K562 (cell line): ENCODE results near the gene HAUS7. TPM values are rescaled to one million over a fixed set of nuclear protein-coding genes. Genes with fewer than 3 reads are reported as not detected.

Source experiments
- BMI1 ChIP-seq: fragments of 150-350 bp; IDR thresholded peaks from 2 replicates; pipeline ENCODE4 v1.6.1; 2014; ENCODE audit warnings: low read length
- CCAR2 ChIP-seq: fragments of 200-400 bp; formaldehyde crosslinking; IDR thresholded peaks from 2 replicates; pipeline ENCODE4 v1.6.1; 2017; ENCODE audit warnings: mild to moderate bottlenecking, low read depth, low read length
- HBP1 ChIP-seq: fragments of 450-650 bp; formaldehyde crosslinking; IDR thresholded peaks from 2 replicates; pipeline ENCODE4 v1.4.0; 2022; ENCODE audit warnings: missing genetic modification characterization
- MGA ChIP-seq: fragments of 450-650 bp; IDR thresholded peaks from 2 replicates; pipeline ENCODE4 v1.6.1; 2016; ENCODE audit warnings: mild to moderate bottlenecking, moderate library complexity
- NR2C1 ChIP-seq, 2 experiments: fragments of 450-650 bp; IDR thresholded peaks; 2 replicates each; pipeline ENCODE4 v1.6.1; 2017; ENCODE audit warnings: mild to moderate bottlenecking in 2 of 2, antibody characterized with exemption in 1 of 2, inconsistent platforms in 1 of 2, missing compliant biosample characterization in 1 of 2, missing genetic modification characterization in 1 of 2
- NR4A1 ChIP-seq, 2 experiments: fragments of 250-450 bp in 1 of 2; fragments of 450-650 bp in 1 of 2; sonication (Bioruptor Pico) in 1 of 2; IDR thresholded peaks; 2 replicates each; pipeline versions ENCODE4 v1.4.0 to v1.6.1; 2016 to 2020; ENCODE audit warnings: mild to moderate bottlenecking in 2 of 2, missing compliant biosample characterization in 1 of 2, missing genetic modification characterization in 1 of 2, moderate library complexity in 1 of 2
- ZSCAN29 ChIP-seq: fragments of 450-650 bp; IDR thresholded peaks from 2 replicates; pipeline ENCODE4 v1.6.1; 2017
- polyA plus RNA-seq, 8 experiments: library from polyadenylated mRNA; depleted of rRNA in 4 of 8; stranded (reverse) in 5 of 8; unstranded in 3 of 8; fragments of >200 nt; fragmentation: Nextera tagmentation in 2 of 8; fragmentation: Illumina TruSeq in 1 of 8; extraction: Ambion mirVana in 2 of 8; extraction: Trizol in 1 of 8; gene quantifications; 2 replicates each; pipeline versions ENCODE4 v1.2.1 to v1.2.3, GENCODE V29; 2011 to 2014; ENCODE audit warnings: inconsistent platforms in 1 of 8, missing spikeins in 1 of 8
- total RNA-seq, 7 experiments: library from RNA; depleted of rRNA in 6 of 7; stranded (reverse); fragments of >200 nt in 6 of 7; fragmentation: Illumina TruSeq in 2 of 7; extraction: Trizol in 2 of 7; gene quantifications; 2 replicates each; pipeline versions ENCODE4 v1.2.1 to v1.2.3, GENCODE V29; 2011 to 2021; ENCODE audit warnings: low replicate concordance in 1 of 7
- TF ChIP-seq, protein P1 (sequence below): fragments of 250-450 bp; sonication (Bioruptor Pico); IDR thresholded peaks from 2 replicates; pipeline ENCODE4 v1.8.0; 2021; ENCODE audit warnings: borderline replicate concordance, mild to moderate bottlenecking, moderate library complexity; ENCODE audit not compliant: poor library complexity, severe bottlenecking
- TF ChIP-seq, protein P2 (sequence below): sonication (generic); IDR thresholded peaks from 2 replicates; pipeline ENCODE4 v1.6.1; 2016

Gene HAUS7
- total and polyA plus RNA-seq, 9 of the 15 experiments (the other 6 are each of a cell fraction or from before 2014, with no cell fraction given), result 10.0 to 94.9 (median 48.8) TPM

DNA sequence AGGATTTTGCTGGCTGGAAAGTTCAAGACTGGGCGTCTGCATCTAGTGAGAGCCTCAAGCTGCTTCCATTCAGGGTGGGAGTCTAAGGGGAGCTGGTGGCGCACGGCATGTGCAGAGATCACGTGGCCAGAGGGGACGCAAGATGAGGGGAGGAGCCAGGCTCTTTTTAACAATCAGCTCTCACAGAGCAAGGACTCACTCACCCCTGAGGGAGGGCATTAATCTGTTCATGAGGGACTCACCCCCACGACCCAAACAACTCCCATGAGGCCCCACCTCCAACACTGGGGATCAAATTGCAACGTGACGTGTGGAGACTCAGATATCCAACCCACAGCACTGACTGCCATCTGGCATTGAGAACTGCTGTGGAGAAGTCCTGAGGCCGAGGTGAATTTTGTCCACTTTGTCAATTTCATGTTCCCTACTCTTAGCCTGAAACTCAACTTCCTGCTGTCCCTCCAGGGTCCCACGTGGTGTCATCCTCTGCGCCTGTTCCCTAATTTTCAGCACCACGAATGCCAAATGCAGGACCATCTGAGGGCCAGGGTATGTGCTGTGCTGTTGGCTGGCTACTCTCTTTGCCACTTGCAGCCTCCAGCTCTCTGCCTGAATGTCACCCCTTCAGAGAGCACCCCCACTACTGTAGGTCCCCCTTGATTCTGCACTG lies 53.5 kb downstream of the HAUS7 start (continued):
- peak; percentile 70 for TF ChIP-seq MGA
- TF ChIP-seq, protein P1, sequence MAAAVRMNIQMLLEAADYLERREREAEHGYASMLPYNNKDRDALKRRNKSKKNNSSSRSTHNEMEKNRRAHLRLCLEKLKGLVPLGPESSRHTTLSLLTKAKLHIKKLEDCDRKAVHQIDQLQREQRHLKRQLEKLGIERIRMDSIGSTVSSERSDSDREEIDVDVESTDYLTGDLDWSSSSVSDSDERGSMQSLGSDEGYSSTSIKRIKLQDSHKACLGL (CRISPR knock-in tag), result no peak
- TF ChIP-seq BMI1, result no peak
- TF ChIP-seq, protein P2, sequence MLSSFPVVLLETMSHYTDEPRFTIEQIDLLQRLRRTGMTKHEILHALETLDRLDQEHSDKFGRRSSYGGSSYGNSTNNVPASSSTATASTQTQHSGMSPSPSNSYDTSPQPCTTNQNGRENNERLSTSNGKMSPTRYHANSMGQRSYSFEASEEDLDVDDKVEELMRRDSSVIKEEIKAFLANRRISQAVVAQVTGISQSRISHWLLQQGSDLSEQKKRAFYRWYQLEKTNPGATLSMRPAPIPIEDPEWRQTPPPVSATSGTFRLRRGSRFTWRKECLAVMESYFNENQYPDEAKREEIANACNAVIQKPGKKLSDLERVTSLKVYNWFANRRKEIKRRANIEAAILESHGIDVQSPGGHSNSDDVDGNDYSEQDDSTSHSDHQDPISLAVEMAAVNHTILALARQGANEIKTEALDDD, result no peak
- TF ChIP-seq ZSCAN29, result no peak
- TF ChIP-seq NR4A1 (CRISPR knock-in tag; IDR thresholded peaks at IDR 0.05), result no peak
- TF ChIP-seq NR4A1 (tag; IDR thresholded peaks at IDR 0.05), result no peak
- TF ChIP-seq CCAR2, result no peak
- no peak for TF ChIP-seq HBP1 (CRISPR knock-in tag)
- TF ChIP-seq NR2C1 (IDR thresholded peaks at IDR 0.05), result no peak
- no peak for TF ChIP-seq NR2C1 (tag; IDR thresholded peaks at IDR 0.05)
